GM12878 (cell line): ENCODE measurements around the gene PRSS57.

Experiments
- EZH2 ChIP-seq: IDR thresholded peaks from 2 replicates; pipeline ENCODE4 v1.6.1; 2012; ENCODE audit warnings: low read depth, mild to moderate bottlenecking, control low read depth, inconsistent platforms, low read length, borderline replicate concordance; ENCODE audit not compliant: control insufficient read depth
- JUNB ChIP-seq: IDR thresholded peaks from 2 replicates; pipeline ENCODE4 v1.6.1; 2016; ENCODE audit warnings: antibody characterized with exemption, mild to moderate bottlenecking
- POLR2AphosphoS5 ChIP-seq: IDR thresholded peaks from 2 replicates; pipeline ENCODE4 v1.6.1; 2011; ENCODE audit warnings: mild to moderate bottlenecking, low read length, inconsistent platforms
- TBL1XR1 ChIP-seq: IDR thresholded peaks from 2 replicates; pipeline ENCODE4 v1.6.1; 2012; ENCODE audit warnings: low read depth, low read length, improper control_type of control experiment
- ZNF274 ChIP-seq: IDR thresholded peaks from one replicate; pipeline ENCODE4 v1.8.0; 2011; ENCODE audit not compliant: insufficient read length, insufficient read depth
- TF ChIP-seq, protein P1 (sequence below): IDR thresholded peaks from 2 replicates; pipeline ENCODE4 v1.6.1; 2011; ENCODE audit warnings: low read depth, mild to moderate bottlenecking, low read length, moderate library complexity, borderline replicate concordance; ENCODE audit errors: extremely low read depth
- TF ChIP-seq, protein P2 (sequence below), 3 experiments: IDR thresholded peaks in 2 of 3; conservative IDR thresholded peaks in 1 of 3; 2 replicates each; pipeline ENCODE4 v1.5.1; 2011; ENCODE audit warnings: low read depth in 3 of 3, low read length in 3 of 3, mild to moderate bottlenecking in 3 of 3, control low read depth in 2 of 3, moderate library complexity in 2 of 3, inconsistent platforms in 1 of 3, mixed read lengths in 1 of 3; ENCODE audit not compliant: control insufficient read depth in 2 of 3, insufficient read depth in 1 of 3; ENCODE audit errors: extremely low read depth in 1 of 3

DNA sequence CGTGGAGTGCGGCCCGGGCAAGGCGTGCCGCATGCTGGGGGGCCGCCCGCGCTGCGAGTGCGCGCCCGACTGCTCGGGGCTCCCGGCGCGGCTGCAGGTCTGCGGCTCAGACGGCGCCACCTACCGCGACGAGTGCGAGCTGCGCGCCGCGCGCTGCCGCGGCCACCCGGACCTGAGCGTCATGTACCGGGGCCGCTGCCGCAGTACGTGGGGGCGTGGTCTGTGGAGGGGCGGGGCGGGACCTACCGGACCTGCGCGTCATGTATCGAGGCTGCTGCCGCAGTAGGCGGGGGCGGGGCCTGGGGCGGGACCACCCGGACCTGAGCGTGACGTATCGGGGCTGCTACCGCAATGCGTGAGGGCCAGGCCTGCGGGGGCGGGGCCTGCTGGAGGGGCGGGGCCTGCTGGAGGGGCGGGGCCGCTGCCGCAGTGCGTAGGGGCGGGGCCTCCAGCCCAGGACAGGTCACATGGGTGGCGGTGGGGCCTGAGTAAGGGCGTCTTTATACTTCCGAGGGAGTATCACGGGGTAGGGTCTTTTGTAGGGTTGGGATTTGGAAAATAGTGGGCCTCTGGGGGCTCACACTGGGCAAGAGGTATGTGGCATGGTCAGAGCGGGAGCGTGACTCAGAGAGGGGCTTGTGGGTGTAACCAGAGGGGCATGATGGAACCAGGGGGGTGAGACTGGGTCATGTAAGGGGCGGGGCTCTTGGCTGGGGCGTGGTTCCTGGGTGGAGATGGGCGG lies 14.8 kb downstream of the PRSS57 start:
- TF ChIP-seq, protein P1, sequence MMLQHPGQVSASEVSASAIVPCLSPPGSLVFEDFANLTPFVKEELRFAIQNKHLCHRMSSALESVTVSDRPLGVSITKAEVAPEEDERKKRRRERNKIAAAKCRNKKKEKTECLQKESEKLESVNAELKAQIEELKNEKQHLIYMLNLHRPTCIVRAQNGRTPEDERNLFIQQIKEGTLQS = peak; percentile 48; the same call in 1 of the 2 replicates
- TF ChIP-seq POLR2AphosphoS5 (peak; percentile 48; the same call in 1 of the 2 replicates), EZH2 (no peak), JUNB (no peak), TBL1XR1 (0 out of 2 replicates have a peak, but pooled peaks have one; percentile 25), ZNF274 (no peak)
- TF ChIP-seq, protein P2, sequence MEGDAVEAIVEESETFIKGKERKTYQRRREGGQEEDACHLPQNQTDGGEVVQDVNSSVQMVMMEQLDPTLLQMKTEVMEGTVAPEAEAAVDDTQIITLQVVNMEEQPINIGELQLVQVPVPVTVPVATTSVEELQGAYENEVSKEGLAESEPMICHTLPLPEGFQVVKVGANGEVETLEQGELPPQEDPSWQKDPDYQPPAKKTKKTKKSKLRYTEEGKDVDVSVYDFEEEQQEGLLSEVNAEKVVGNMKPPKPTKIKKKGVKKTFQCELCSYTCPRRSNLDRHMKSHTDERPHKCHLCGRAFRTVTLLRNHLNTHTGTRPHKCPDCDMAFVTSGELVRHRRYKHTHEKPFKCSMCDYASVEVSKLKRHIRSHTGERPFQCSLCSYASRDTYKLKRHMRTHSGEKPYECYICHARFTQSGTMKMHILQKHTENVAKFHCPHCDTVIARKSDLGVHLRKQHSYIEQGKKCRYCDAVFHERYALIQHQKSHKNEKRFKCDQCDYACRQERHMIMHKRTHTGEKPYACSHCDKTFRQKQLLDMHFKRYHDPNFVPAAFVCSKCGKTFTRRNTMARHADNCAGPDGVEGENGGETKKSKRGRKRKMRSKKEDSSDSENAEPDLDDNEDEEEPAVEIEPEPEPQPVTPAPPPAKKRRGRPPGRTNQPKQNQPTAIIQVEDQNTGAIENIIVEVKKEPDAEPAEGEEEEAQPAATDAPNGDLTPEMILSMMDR (IDR thresholded peaks at IDR 0.05 in 2 of 3, conservative IDR thresholded peaks at IDR 0.05 in 1 of 3; ENCODE audit: control insufficient read depth in 2 of 3, extremely low read depth in 1 of 3, insufficient read depth in 1 of 3, low read depth in 3 of 3, low read length in 3 of 3) = peak; percentile 45 to 70 (median 46); a peak in 5 of 6 replicates
